GM12878 (cell line): ENCODE measurements around the gene KCNN3. TPM values are rescaled to one million over a fixed set of nuclear protein-coding genes. Genes with fewer than 3 reads are reported as not detected.
A peak's percentile ranks its signal among the peaks of the same experiment; 100 is the strongest.

Experiments
- BCL11A ChIP-seq: IDR thresholded peaks from 2 replicates; pipeline ENCODE4 v1.6.1; 2011; ENCODE audit warnings: low read depth, low read length
- CHD2 ChIP-seq: IDR thresholded peaks from 2 replicates; pipeline ENCODE4 v1.6.1; 2011; ENCODE audit warnings: low read depth, low read length, improper control_type of control experiment, borderline replicate concordance
- EGR1 ChIP-seq, 2 experiments: IDR thresholded peaks; 1 replicate in 1 of 2; 2 replicates in 1 of 2; pipeline ENCODE4 v1.6.1; 2011 to 2012; ENCODE audit warnings: low read depth in 2 of 2, low read length in 2 of 2, borderline replicate concordance in 1 of 2, mild to moderate bottlenecking in 1 of 2, moderate library complexity in 1 of 2
- IRF4 ChIP-seq: IDR thresholded peaks from 2 replicates; pipeline ENCODE4 v1.6.1; 2011; ENCODE audit warnings: low read depth, low read length
- MTA2 ChIP-seq: fragments of 450-650 bp; IDR thresholded peaks from 2 replicates; pipeline ENCODE4 v1.6.1; 2016; ENCODE audit warnings: low read depth, mild to moderate bottlenecking, moderate library complexity
- MTA3 ChIP-seq: IDR thresholded peaks from 2 replicates; pipeline ENCODE4 v1.6.1; 2012; ENCODE audit warnings: low read length, inconsistent platforms, borderline replicate concordance
- POLR2AphosphoS5 ChIP-seq: IDR thresholded peaks from 2 replicates; pipeline ENCODE4 v1.6.1; 2011; ENCODE audit warnings: mild to moderate bottlenecking, low read length, inconsistent platforms
- POU2F2 ChIP-seq: IDR thresholded peaks from 3 replicates; pipeline ENCODE4 v1.6.1; 2011; ENCODE audit warnings: low read depth, mild to moderate bottlenecking, low read length, borderline replicate concordance
- RAD51 ChIP-seq: fragments of 450-650 bp; IDR thresholded peaks from 2 replicates; pipeline ENCODE4 v1.6.1; 2016; ENCODE audit warnings: moderate library complexity, mild to moderate bottlenecking, inconsistent platforms
- RBBP5 ChIP-seq: fragments of 200-600 bp; sonication (generic); conservative IDR thresholded peaks from 2 replicates; pipeline ENCODE4 v1.6.1; 2016
- RELA ChIP-seq: fragments of 450-650 bp; IDR thresholded peaks from 2 replicates; pipeline ENCODE4 v1.8.0; 2014; ENCODE audit warnings: borderline replicate concordance; ENCODE audit not compliant: partially characterized antibody
- RUNX3 ChIP-seq: IDR thresholded peaks from 2 replicates; pipeline ENCODE4 v1.6.1; 2012; ENCODE audit warnings: low read length, inconsistent platforms
- SIN3A ChIP-seq: IDR thresholded peaks from 2 replicates; pipeline ENCODE4 v1.6.1; 2012; ENCODE audit warnings: low read depth, low read length, improper control_type of control experiment
- SMC3 ChIP-seq: IDR thresholded peaks from 2 replicates; pipeline ENCODE4 v1.6.1; 2011; ENCODE audit warnings: low read length, improper control_type of control experiment, borderline replicate concordance
- WRNIP1 ChIP-seq: IDR thresholded peaks from 2 replicates; pipeline ENCODE4 v1.6.1; 2011; ENCODE audit warnings: low read depth, low read length, improper control_type of control experiment, borderline replicate concordance
- ZNF24 ChIP-seq: fragments of 450-650 bp; IDR thresholded peaks from 2 replicates; pipeline ENCODE4 v1.6.1; 2017; ENCODE audit warnings: antibody characterized with exemption, mild to moderate bottlenecking
- polyA plus RNA-seq, 11 experiments: library from polyadenylated mRNA; depleted of rRNA in 4 of 11; unstranded in 6 of 11; stranded (reverse) in 5 of 11; fragments of >200 nt; fragmentation: Nextera tagmentation in 4 of 11; fragmentation: Illumina TruSeq in 1 of 11; extraction: Ambion mirVana in 4 of 11; extraction: Trizol in 1 of 11; gene quantifications; 1 replicate in 1 of 11; 2 replicates in 10 of 11; pipeline versions ENCODE4 v1.2.1 to v1.2.3, GENCODE V29; 2011 to 2016; ENCODE audit warnings: inconsistent platforms in 2 of 11, missing spikeins in 2 of 11, low read depth in 1 of 11
- total RNA-seq, 4 experiments: library from RNA; depleted of rRNA in 3 of 4; stranded (reverse); fragments of >200 nt in 3 of 4; fragmentation: Illumina TruSeq in 1 of 4; extraction: Trizol in 1 of 4; gene quantifications; 2 replicates each; pipeline versions ENCODE4 v1.2.1 to v1.2.3, GENCODE V29; 2013 to 2021
- TF ChIP-seq, protein P1 (sequence below): IDR thresholded peaks from 2 replicates; pipeline ENCODE4 v1.6.1; 2012; ENCODE audit warnings: improper control_type of control experiment, low read depth, low read length; ENCODE audit not compliant: insufficient replicate concordance
- TF ChIP-seq, protein P2 (sequence below): IDR thresholded peaks from 2 replicates; pipeline ENCODE4 v1.6.1; 2012; ENCODE audit warnings: mild to moderate bottlenecking, low read depth, low read length

Gene KCNN3
- total and polyA plus RNA-seq, 10 of the 15 experiments (the other 5 are each of a cell fraction or from before 2014, with no cell fraction given): 3.5 to 26.4 (median 14.9) TPM

DNA sequence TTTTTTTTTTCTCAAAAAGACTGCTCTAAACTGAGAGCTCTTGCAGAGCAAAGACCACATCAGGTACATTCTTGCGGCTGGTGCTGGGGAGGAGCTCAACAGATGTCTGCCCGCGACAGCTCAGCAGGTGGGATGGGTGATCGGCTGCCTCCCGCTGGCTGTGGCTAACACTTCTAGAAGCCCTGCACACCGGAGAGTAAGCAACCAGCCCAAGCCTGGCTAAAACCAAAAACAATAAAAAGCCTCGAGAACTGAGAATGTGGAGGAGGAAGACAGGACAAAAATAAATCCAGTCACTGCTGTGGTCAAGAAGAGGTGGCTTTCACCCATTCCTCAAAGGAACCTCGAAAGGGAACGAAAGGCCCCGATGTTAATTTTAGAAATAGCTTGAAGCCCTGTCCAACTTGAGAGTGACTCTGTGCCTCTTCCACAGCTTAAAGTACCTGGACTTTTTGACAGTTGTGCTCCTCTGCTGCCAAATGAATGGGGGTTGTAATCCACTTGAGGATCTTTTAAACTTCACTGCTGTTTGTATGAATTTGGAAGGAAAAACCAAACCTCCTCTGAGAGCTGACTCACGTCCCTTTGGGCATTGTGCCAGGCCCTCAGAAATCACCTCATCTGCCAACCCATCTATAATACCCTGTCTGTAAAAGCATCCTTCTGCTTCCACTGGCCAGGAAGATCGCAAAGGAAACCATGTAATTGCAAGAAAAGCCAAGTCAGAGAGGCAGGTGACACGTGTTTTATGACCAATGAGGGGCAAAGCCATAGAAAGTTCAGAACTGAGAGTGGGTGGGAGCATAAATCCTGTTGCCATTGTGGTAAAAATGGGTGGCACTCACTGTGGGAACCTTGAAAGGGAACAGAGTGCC is 78.6 kb downstream of the KCNN3 start (continued):
- TF ChIP-seq SMC3 (peak; percentile 21; the same call in 1 of the 2 replicates), IRF4 (peak; percentile 33; the same call in 1 of the 2 replicates), POU2F2 (no peak), CHD2 (peak; percentile 48; the same call in 1 of the 2 replicates), SIN3A (no peak), RBBP5 (no peak), ZNF24 (no peak), POLR2AphosphoS5 (no peak), MTA2 (peak; percentile 78), WRNIP1 (0 out of 2 replicates have a peak, but pooled peaks have one; percentile 21), BCL11A (peak; percentile 72), RUNX3 (peak; percentile 98), RELA (no peak), MTA3 (peak; percentile 89), RAD51 (no peak; the same call in 1 of the 2 replicates), EGR1 (IDR thresholded peaks at IDR 0.05; ENCODE audit: borderline replicate concordance in 1 of 2, low read depth in 2 of 2, low read length in 2 of 2) (peak in 1 of 2 experiments; percentile 53; a peak in 1 of 3 replicates)
- TF ChIP-seq, protein P1, sequence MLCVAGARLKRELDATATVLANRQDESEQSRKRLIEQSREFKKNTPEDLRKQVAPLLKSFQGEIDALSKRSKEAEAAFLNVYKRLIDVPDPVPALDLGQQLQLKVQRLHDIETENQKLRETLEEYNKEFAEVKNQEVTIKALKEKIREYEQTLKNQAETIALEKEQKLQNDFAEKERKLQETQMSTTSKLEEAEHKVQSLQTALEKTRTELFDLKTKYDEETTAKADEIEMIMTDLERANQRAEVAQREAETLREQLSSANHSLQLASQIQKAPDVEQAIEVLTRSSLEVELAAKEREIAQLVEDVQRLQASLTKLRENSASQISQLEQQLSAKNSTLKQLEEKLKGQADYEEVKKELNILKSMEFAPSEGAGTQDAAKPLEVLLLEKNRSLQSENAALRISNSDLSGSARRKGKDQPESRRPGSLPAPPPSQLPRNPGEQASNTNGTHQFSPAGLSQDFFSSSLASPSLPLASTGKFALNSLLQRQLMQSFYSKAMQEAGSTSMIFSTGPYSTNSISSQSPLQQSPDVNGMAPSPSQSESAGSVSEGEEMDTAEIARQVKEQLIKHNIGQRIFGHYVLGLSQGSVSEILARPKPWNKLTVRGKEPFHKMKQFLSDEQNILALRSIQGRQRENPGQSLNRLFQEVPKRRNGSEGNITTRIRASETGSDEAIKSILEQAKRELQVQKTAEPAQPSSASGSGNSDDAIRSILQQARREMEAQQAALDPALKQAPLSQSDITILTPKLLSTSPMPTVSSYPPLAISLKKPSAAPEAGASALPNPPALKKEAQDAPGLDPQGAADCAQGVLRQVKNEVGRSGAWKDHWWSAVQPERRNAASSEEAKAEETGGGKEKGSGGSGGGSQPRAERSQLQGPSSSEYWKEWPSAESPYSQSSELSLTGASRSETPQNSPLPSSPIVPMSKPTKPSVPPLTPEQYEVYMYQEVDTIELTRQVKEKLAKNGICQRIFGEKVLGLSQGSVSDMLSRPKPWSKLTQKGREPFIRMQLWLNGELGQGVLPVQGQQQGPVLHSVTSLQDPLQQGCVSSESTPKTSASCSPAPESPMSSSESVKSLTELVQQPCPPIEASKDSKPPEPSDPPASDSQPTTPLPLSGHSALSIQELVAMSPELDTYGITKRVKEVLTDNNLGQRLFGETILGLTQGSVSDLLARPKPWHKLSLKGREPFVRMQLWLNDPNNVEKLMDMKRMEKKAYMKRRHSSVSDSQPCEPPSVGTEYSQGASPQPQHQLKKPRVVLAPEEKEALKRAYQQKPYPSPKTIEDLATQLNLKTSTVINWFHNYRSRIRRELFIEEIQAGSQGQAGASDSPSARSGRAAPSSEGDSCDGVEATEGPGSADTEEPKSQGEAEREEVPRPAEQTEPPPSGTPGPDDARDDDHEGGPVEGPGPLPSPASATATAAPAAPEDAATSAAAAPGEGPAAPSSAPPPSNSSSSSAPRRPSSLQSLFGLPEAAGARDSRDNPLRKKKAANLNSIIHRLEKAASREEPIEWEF: no peak
- TF ChIP-seq, protein P2, sequence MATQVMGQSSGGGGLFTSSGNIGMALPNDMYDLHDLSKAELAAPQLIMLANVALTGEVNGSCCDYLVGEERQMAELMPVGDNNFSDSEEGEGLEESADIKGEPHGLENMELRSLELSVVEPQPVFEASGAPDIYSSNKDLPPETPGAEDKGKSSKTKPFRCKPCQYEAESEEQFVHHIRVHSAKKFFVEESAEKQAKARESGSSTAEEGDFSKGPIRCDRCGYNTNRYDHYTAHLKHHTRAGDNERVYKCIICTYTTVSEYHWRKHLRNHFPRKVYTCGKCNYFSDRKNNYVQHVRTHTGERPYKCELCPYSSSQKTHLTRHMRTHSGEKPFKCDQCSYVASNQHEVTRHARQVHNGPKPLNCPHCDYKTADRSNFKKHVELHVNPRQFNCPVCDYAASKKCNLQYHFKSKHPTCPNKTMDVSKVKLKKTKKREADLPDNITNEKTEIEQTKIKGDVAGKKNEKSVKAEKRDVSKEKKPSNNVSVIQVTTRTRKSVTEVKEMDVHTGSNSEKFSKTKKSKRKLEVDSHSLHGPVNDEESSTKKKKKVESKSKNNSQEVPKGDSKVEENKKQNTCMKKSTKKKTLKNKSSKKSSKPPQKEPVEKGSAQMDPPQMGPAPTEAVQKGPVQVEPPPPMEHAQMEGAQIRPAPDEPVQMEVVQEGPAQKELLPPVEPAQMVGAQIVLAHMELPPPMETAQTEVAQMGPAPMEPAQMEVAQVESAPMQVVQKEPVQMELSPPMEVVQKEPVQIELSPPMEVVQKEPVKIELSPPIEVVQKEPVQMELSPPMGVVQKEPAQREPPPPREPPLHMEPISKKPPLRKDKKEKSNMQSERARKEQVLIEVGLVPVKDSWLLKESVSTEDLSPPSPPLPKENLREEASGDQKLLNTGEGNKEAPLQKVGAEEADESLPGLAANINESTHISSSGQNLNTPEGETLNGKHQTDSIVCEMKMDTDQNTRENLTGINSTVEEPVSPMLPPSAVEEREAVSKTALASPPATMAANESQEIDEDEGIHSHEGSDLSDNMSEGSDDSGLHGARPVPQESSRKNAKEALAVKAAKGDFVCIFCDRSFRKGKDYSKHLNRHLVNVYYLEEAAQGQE: peak; percentile 39; the same call in 1 of the 2 replicates
